Measurements from ENCODE around the gene CCDC7.
"Not testable (repeated sequence)": the region's sequence is repeated elsewhere in the genome, so short reads cannot be mapped to it uniquely, and the experiment has no call there.

CCDC7 gene

DNA sequence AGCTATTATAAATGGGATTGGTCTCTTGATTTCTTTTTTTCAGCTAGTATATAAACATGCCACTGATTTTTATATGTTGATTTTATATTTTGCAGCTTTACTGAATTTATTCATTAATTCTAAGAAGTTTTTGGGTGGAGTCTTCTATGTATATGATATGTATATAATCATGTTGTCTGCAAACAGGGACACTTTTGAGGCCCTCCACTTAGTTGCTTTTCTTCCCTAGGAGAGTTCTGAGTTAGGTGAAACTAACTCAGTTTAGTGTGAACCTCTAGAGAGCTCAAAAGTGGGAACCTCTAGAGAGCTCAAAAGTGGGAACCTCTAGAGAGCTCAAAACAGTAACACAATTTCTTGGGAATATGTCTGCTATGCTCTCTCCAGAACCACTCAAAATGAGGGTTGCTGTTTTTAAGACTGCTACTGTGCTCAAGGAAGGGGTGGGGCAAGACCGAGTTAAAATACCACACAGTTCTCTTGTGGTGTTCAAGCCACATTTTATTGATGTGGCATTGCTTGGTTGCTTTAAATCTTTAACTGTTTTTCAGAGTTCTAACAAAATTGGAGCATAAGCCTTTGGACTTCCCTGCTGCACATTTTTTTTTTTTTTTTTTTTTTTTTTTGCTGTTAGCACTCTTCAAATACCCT lies 13.2 kb downstream of the CCDC7 start:
- no peak for DNase-seq

DNA sequence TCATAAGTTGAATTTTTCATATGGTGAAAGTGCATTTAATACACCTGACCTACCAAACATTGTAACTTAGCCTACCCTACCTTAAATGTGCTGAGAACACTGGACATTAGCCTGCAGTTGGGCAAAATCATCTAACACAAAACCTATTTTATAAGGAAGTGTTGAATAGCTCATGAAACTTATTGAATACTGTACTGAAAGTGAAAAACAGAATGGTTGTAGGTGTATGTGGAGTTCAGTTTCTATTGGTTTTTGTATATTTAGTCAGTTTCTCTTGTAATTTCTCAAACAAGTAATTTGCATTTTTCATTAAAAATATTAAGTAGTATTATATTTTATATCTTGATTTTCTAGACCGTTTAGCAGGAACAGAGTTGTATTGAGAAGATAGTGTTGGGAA lies 15.3 kb downstream of the CCDC7 start:
- DNase-seq: no peak

DNA sequence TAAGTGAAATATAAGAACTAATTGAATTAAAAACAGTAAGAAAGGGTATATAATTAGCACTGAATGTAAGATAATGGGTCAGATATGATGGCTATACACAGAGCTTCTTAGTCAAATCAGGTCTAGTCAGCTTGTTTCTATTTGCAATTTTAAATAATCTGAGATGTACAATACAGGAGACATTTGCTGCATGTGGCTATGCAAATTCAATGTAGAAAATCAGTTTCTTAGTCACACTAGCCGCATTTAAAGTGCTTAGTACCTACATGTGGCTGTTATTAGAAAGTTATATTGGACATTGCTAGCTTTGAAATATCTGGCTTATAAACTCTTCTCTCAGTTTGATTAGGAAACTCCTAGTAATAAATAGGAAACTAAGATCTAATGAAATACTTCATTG lies 25.3 kb downstream of the CCDC7 start:
- no peak for DNase-seq

DNA sequence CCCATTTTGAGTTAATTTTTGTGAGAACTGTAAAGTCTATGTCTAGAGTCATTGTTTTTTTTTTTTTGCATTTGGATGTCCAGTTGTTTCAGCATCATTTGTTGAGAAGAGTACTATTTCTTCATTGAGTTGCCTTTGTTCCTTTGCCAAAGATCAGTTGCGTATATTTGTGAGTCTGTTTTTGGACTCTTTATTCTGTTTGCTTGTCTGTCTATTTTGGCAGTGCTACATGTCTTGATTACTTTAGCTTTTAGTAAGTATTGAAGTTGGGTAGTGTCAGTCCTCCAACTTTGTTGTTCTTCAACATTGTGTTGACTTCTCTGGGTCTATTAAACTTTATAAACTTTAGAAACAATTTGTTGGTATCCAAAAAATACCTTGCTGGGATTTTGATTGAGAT lies 31.6 kb downstream of the CCDC7 start:
- no peak for DNase-seq

DNA sequence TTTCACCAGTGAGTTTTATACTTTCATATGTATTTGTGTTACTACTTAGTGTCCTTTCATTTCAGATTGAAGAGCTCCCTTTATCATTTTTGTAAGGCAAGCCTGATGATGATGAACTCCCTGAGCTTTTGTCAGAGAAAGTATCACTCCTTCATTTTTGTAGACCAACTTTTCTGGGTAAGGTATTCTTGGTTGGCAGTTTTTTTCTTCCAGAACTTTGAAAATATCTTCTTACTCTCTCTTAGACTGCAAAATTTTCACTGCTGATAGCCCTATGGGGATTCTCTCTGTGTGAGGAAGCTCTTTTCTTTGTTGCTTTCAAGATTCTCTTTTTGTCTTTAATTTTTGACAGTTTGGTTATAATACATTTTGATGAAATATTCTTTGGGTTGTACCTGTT lies 35.7 kb downstream of the CCDC7 start:
- no peak for DNase-seq

DNA sequence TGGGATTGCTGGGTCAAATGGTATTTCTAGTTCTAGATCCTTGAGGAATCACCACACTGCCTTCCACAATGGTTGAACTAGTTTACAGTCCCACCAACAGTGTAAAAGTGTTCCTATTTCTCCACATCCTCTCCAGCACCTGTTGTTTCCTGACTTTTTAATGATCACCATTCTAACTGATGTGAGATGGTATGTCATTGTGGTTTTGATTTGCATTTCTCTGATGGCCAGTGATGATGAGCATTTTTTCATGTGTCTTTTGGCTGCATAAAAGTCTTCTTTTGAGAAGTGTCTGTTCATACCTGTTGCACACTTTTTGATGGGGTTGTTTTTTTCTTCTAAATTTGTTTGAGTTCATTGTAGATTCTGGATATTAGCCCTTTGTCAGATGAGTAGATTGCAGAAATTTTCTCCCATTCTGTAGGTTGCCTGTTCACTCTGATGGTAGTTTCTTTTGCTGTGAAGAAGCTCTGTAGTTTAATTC lies 37.1 kb downstream of the CCDC7 start:
- not testable (repeated sequence) for DNase-seq

DNA sequence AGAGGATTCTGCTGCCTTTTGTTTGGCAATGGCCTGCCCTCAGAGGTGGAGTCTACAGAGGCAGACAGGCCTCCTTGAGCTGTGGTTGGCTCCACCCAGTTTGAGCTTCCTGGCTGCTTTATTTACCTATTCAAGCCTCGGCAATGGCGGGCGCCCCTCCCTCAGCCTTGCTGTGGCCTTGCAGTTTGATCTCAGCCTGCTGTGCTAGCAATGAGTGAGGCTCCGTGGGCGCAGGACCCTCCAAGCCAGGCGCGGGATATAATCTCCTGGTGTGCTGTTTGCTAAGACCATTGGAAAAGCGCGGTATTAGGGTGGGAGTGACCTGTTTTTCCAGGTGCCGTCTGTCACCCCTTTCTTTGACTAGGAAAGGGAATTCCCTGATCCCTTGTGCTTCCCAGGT lies 42.1 kb downstream of the CCDC7 start:
- DNase-seq: not testable (repeated sequence)

DNA sequence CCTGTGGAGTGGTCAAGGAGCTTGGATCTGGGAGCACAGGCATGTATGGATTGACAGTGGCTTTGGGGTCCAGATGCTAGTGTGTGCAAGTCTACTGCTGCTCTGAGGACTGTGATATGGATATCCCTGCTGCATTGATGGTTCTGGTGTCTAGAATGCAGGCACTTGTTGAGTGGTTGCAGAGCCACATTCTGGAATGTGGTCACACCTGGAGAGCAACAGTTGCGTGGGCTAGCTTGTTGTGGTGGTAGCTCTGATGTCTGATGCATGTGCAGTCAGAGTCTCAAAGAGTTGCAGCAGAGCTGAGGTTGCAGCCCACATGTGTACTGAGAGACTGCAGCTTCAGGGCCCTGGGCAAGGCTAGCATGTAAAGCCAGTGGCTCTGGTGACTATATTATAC lies 43.2 kb downstream of the CCDC7 start:
- DNase-seq: no peak

DNA sequence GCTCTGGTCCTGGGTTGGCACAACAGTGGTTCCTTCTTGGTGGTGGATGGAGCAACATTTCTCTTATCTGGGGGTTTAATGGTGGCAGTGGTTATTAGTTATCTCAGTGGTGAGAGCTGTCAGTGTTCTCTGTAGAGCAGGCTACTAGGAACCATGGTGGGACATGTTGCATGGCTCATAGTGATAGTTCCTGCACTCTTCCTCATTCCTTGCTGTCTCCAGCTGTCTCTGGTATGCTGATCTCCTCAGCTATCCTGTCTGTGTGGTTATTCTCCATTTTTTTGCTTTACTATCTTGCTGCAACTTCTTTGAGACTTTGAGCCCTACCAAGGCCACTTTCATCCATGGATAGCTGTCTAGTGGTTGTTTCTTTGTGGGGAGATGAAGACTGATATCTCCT lies 44.0 kb downstream of the CCDC7 start:
- DNase-seq: no peak

DNA sequence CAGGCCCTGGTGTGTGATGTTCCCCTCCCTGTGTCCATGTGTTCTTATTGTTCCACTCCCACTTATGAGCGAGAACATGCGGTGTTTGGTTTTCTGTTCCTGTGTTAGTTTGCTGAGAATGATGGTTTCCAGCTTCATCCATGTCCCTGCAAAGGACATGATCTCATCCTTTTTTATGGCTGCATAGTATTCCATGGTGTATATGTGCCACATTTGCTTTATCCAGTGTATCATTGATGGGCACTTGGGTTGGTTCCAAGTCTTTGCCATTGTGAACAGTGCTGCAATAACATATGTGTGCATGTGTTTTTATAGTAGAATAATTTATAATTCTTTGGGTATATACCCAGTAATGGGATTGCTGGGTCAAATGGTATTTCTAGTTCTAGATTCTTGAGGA lies 48.6 kb downstream of the CCDC7 start:
- not testable (repeated sequence) for DNase-seq

DNA sequence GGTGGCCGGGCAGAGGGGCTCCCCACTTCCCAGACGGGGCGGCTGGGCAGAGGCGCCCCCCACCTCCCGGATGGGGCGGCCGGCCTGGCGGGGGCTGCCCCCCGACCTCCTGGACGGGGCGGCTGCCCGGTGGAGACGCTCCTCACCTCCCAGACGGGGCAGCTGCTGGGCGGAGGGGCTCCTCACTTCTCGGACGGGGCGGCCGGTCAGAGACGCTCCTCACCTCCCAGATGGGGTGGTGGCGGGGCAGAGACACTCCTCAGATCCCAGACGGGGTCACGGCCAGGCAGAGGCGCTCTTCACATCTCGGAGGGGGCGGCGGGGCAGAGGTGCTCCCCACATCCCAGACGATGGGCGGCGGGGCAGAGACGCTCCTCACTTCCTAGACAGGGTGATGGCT lies 54.2 kb downstream of the CCDC7 start:
- DNase-seq: not testable (repeated sequence)

DNA sequence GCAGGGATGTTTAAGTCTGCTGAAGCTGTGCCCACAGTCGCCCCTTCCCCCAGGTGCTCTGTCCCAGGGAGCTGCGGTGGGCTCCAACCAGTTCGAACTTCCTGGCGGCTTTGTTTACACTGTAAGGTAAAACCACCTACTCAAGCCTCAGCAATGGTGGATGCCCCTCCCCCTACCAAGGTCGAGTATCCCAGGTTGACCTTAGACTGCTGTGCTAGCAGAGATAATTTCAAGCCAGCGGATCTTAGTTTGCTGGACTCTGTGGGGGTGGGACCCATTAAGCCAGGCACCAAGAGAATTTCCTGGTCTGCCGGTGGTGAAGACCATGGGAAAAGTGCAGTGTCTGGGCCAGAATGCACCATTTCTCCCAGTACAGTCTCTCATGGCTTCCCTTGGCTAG lies 56.0 kb downstream of the CCDC7 start:
- no peak for DNase-seq

DNA sequence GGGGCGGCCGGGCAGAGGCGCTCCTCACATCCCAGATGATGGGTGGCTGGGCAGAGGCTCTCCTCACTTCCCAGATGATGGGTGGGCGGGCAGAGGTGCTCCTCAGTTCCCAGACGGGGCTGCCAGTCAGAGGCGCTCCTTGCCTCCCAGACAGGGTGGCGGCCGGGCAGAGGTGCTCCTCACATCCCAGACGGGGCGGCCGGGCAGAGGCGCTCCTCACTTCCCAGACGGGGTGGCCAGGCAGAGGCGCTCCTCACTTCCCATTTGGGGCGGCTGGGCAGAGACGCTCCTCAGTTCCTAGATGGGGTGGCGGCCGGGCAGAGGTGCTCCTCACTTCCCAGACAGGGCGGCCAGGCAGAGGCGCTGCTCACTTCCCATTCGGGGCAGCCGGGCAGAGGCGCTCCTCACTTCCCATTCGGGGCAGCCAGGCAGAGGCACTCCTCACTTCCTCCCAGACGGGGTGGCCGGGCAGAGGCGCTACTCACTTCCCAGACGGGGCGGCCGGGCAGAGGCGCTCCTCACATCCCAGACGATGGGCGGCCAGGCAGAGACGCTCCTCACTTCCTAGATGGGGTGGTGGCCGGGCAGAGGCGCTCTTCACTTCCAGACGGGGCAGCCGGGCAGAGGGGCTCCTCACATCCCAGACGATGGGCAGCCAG lies 60.0 kb downstream of the CCDC7 start:
- not testable (repeated sequence) for DNase-seq

DNA sequence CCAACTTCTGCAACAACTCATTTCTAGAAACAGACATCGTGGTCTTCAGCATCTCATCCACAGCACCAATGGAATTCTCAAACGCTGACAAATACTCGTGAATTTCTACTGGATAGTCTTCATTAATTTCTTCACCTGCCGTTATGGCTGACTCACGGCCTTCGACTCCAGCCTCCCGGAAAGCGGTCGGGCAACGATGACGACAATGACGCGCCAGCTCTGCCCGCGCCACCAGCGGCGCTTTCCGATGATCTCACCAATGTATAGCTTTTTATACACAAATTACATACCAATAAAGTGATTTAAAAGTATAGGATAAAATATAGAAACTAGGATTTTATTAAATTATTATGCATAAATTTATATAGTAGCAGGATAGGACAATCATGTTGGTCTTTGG lies 65.7 kb downstream of the CCDC7 start:
- DNase-seq: no peak

DNA sequence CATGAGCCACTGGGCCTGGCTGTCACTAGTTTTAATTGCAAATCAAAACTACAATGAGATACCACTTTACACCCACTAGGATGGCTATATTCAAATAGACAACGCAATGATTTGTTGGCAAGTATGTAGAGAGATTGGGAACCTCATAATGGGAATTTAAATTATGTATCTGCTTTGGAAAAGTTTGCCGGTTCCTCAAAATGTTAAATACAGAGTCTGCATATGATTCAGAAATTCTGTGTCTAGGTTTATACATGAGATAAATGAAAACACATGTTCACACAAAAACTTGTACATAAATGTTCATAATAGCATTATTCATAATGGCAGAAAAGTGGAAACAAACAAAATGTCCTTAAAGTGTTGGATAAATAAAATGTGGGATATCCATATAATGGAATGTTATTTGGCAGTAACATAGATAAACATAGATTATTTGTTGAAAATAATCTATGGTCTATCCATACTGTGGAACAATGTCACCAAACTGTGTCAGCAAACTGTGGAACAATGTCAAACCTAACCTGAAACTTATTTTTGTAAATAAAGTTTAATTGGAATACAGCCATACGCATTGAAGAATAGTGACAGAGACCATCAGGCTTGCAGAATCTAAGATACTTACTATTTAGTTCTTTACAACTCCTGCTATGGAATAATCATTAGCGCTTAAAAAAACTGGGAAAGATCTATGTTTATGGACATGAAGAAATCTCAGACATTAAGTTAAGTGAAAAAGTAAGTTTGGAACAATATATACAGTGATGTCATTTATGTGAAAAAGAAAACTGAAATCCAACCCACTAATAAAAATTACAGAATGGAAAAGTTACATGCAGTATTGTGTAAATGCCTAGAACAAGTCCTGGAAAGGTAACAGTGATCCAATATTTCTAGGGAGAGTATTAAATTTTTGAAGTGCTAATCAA lies 70.9 kb downstream of the CCDC7 start:
- DNase-seq: no peak

DNA sequence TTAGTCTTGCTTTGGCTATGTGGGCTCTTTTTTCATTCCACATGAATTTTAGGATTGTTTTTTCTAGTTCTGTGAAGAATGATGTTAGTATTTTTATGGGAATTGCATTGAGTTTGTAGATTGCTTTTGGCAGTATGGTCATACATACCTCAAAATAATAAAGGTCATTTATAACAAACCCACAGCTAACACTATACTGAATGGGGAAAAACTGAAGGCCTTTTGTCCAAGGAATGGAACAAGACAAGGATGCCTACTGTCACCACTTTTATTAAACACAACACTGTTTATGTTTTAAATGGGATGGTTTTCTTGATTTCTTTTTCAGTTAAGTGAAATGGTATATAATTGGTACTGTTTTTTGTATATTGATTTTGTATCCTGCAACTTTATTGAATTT lies 84.3 kb downstream of the CCDC7 start:
- no peak for DNase-seq

DNA sequence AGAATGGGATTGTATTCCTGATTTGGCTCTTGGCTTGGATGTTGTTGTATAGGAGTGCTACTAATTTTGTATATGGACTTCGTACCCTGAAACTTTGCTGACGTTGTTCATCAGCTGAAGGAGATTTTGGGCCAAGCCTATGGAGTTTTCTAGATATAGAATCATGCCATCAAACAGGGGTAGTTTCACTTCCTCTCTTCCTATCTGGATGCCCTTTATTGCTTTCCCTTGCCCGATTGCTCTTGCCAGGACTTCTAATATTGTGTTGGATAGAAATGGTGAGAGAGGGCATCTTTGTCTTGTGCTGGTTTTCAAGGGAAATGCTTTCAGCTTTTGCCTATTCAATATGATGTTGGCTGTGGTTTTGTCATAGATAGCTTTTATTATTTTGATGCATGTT lies 92.3 kb downstream of the CCDC7 start:
- DNase-seq: no peak

DNA sequence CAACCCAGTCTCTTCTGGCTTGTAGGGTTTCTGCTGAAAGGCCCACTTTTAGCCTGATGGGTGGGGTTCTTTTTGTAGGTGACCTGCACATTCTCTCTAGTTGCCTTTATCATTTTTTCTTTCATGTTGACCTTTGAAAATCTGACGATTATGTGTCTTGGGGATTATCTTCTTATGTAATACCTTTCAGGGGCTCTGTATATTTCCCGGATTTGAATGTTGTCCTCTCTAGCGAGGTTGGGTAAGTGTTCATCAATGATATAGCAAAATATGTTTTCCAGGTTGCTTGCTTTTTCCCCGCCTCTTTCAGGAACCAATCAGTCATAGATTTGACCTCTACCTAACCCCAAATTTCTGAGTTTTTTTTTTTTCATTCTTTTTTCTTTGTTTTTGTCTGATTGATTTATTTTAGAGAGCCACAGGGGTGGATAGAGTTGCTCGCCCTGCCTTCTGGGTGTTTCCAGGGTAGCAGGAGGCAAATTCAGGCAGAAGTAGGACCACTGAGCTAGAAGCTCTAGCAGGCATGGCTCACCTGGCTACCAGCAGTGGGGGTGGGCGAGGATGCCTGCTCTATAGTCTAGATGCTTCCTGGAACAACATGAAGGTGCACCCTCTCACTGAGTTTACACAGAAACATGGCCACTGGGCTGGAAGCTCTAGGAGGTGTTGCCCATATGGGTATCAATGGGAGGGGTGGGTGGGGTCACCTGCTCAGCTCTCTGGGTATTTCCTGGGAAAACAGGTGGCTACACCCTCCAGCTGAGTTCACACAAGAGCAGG lies 94.9 kb downstream of the CCDC7 start:
- DNase-seq: no peak

DNA sequence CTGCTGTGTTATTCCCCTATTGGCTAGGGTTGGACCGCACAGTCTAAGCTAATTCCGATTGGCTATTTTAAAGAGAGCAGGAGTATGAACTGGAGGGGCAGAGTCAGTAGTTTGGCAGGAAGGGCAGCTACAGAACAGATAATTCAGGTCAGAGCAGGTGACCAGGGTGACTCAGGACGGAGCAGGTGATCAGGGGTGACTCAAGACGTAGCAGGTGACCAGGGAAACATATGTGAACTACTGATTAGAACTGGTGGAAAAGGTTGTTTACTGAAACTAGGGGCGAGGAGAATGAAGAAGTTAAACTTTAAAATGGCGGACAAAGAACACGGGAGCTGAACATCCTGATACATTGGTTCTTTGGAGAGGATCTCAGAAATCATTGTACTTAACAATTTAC lies 102.3 kb downstream of the CCDC7 start:
- DNase-seq: no peak

DNA sequence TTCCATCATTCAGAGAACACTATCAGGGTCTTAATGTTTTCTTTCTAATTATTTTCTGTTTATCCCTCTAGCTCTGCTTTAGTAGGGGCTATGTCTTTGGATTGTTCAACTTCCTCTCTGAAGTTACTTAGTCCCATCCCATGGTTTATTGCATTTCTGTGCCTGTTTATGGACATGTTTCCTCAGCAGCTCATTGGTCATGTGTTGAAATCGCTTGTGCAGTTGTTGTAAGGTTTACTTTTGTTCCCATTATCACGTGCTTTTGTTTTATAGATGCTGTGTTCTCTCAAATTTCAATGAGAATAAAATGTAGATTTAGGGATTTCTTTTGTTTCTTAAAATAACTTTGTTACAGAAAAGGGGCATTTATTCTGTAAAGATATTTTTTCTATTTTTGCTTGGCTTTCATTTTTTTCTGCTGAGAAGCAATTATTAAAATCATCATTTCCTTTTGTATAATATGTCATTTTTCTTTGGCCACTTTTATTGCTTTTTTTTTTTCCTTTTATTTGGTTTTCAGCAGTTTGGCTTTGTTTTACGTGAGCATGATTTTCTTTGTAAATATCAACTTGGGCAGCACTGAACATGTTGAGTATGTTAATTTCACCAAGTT lies 110.9 kb downstream of the CCDC7 start:
- no peak for DNase-seq

DNA sequence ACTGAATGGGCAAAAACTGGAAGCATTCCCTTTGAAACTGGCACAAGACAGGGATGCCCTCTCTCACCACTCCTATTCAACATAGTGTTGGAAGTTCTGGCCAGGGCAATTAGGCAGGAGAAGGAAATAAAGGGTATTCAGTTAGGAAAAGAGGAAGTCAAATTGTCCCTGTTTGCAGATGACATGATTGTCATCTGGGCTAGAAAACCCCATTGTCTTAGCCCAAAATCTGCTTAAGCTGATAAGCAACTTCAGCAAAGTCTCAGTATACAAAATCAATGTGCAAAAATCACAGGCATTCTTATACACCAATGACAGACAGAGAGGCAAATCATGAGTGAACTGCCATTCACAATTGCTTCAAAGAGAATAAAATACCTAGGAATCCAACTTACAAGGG lies 116.8 kb downstream of the CCDC7 start:
- not testable (repeated sequence) for DNase-seq

DNA sequence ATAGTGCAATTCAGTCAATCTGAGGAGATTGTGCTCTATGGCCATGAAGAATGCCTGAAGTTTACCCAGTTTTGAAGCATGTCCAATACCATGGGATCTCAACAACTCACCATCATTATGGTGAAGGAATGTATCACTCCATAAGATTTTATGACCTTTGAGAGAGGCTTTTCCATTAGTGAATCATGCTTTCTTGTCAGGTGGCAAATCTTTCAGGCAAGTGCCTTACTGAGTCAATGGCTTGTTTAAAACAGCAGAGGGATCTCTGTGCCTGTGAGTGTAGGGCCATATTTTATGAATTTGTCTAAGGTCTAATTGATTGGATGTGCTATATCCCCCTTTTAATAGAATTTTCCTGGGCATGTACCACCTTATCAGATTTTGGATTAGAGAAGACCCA lies 131.5 kb downstream of the CCDC7 start:
- no peak for DNase-seq

DNA sequence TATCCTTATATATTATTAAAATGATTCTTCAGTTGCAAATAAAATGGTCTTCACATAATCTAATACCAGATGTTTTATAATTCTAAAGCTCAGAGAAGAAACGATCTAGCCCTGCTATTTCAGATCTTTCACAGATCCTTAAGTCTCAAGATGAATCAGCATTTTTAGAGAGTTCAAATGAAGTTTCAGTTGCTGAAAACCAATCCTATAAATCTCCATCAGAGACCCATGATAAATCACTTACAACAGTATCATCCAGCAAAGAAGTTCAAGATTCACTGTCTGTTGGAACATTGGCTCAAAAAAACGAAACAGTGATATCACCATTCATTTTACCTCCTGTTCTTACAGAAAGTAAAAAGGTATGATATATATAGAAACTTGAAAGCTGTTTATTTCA lies 137.0 kb downstream of the CCDC7 start:
- DNase-seq: no peak

Data from NCI-H69 (cell line).